Keratinocyte (primary cell): ENCODE data around the gene C2CD3. TPM values are rescaled to one million over a fixed set of nuclear protein-coding genes. Genes with fewer than 3 reads are reported as not detected.

Source experiments
- DNase-seq: peaks from one replicate; pipeline ENCODE4 v3.0.0-alpha.2; 2011; ENCODE audit warnings: low read depth, missing footprints, low spot score
- FAIRE-seq: peaks from 2 replicates; lab custom pipeline; 2011; peaks lifted over from hg19 to GRCh38; lab: Jason Lieb, UNC
- H2AFZ ChIP-seq: 2 replicates; pipeline ENCODE4 v1.6.0; 2012; ENCODE audit warnings: low read length, control low read depth, inconsistent platforms; ENCODE audit not compliant: control insufficient read depth
- H3K27ac ChIP-seq: 2 replicates; pipeline ENCODE4 v1.5.1; 2011; ENCODE audit warnings: low read length; ENCODE audit not compliant: control insufficient read depth, insufficient read depth
- H3K27me3 ChIP-seq: 3 replicates; pipeline ENCODE4 v1.6.0; 2011; ENCODE audit warnings: low read length; ENCODE audit not compliant: control insufficient read depth, insufficient read depth; ENCODE audit errors: extremely low read depth
- H3K36me3 ChIP-seq, 2 experiments: 2 replicates in 1 of 2; 3 replicates in 1 of 2; pipeline ENCODE4 v1.5.1; 2011; ENCODE audit warnings: low read length in 2 of 2, mild to moderate bottlenecking in 1 of 2; ENCODE audit not compliant: control insufficient read depth in 2 of 2, insufficient read depth in 2 of 2; ENCODE audit errors: extremely low read depth in 1 of 2
- H3K4me1 ChIP-seq: 3 replicates; pipeline ENCODE4 v1.5.1; 2011; ENCODE audit warnings: low read length; ENCODE audit not compliant: control insufficient read depth, insufficient read depth; ENCODE audit errors: extremely low read depth
- H3K4me2 ChIP-seq: 3 replicates; pipeline ENCODE4 v1.6.0; 2011; ENCODE audit warnings: low read depth, low read length; ENCODE audit not compliant: control insufficient read depth, insufficient read depth; ENCODE audit errors: extremely low read depth
- H3K4me3 ChIP-seq, 3 experiments: fragments of 200-600 bp in 1 of 3; sonication (generic) in 1 of 3; 2 replicates in 2 of 3; 3 replicates in 1 of 3; pipeline ENCODE4 v1.5.1; 2011 to 2016; ENCODE audit warnings: low read length in 3 of 3, mild to moderate bottlenecking in 3 of 3, control low read depth in 2 of 3, inconsistent platforms in 1 of 3, low read depth in 1 of 3, mixed read lengths in 1 of 3, mixed run types in 1 of 3, moderate library complexity in 1 of 3; ENCODE audit not compliant: control insufficient read depth in 2 of 3, insufficient read depth in 2 of 3; ENCODE audit errors: extremely low read depth in 1 of 3
- H3K79me2 ChIP-seq: 2 replicates; pipeline ENCODE4 v1.6.0; 2012; ENCODE audit warnings: low read length; ENCODE audit not compliant: control insufficient read depth, insufficient read depth
- H3K9ac ChIP-seq: 3 replicates; pipeline ENCODE4 v1.6.0; 2011; ENCODE audit warnings: low read length; ENCODE audit not compliant: control insufficient read depth, insufficient read depth; ENCODE audit errors: extremely low read depth
- H3K9me1 ChIP-seq: 3 replicates; pipeline ENCODE4 v1.6.0; 2011; ENCODE audit warnings: low read length; ENCODE audit not compliant: control insufficient read depth, insufficient read depth; ENCODE audit errors: extremely low read depth
- H3K9me3 ChIP-seq: 2 replicates; pipeline ENCODE4 v1.5.1; 2012; ENCODE audit warnings: low read depth, low read length; ENCODE audit not compliant: control insufficient read depth
- H4K20me1 ChIP-seq: 3 replicates; pipeline ENCODE4 v1.6.0; 2011; ENCODE audit warnings: low read length; ENCODE audit not compliant: control insufficient read depth, insufficient read depth; ENCODE audit errors: extremely low read depth
- EZH2 ChIP-seq: IDR thresholded peaks from one replicate; pipeline ENCODE4 v1.6.1; 2012; ENCODE audit warnings: inconsistent platforms, mild to moderate bottlenecking, low read length, moderate library complexity
- dilution Hi-C: fragments of 300-500 bp; cut with MboI; formaldehyde crosslinking; loops from one replicate; pipeline ENCODE4 v1.7.0; 2020; ENCODE audit warnings: low sequenced_read_pairs; ENCODE audit not compliant: extremely low pct_ligation_motif_present
- polyA plus RNA-seq, 5 experiments: library from polyadenylated mRNA; depleted of rRNA in 3 of 5; stranded (reverse) in 3 of 5; stranded (forward) in 1 of 5; unstranded in 1 of 5; fragments of >200 nt; gene quantifications; 1 replicate in 1 of 5; 2 replicates in 3 of 5; 3 replicates in 1 of 5; pipeline versions ENCODE4 v1.2.1 to v1.2.3, GENCODE V29; 2011 to 2012; ENCODE audit warnings: missing spikeins in 2 of 5, low read depth in 1 of 5, low replicate concordance in 1 of 5
- TF ChIP-seq, protein P1 (sequence below), 3 experiments: IDR thresholded peaks in 1 of 3; conservative IDR thresholded peaks in 1 of 3; optimal IDR thresholded peaks in 1 of 3; 2 replicates in 2 of 3; 3 replicates in 1 of 3; pipeline versions ENCODE3 to v1.5.1; 2011; ENCODE audit warnings: low read length in 3 of 3, mild to moderate bottlenecking in 3 of 3, moderate library complexity in 2 of 3, control low read depth in 1 of 3, inconsistent platforms in 1 of 3; ENCODE audit not compliant: insufficient read depth in 2 of 3; ENCODE audit errors: extremely low read depth in 1 of 3

Gene C2CD3
- polyA plus RNA-seq, 1 donor (not counting 4 experiments of a cell fraction or from before 2014, with no cell fraction given): 9.8 TPM

DNA sequence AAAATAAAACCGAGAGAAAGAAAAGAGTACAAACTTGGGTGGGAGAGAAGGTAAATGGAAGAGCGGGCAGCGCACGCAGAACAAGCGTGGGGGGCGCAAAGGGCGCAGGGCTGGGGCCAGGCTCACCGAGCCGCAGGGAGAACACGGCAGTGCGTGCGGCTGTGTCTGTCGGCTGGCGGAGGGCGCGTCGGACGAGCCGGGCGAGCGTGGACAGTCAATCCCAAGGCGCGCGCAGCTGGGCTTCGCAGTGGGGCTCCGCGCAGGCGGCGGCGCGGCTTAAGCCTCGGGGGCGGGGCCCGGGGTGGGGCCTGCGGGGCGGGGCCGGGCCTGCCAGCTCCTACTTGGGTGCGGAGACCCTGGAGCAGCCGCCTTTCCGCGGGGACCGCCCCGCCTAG, 188.2 kb downstream of the C2CD3 start, which contains the start of gene UCP2:
UCP2 (minus strand) TSS at position 249 of the 395 bp plus-strand sequence. CDS start 4,465 bp downstream, outside the sequence.
- Histone ChIP-seq H3K36me3 (no peaks in the 10 kb centered on the region), H3K79me2 (no peaks in the 10 kb centered on the region), H3K27ac (no peak within 1 kb of the TSS), H3K4me3 (peak within 1 kb of the TSS; percentile 48 to 83 (median 71)), H3K9me1 (no peaks in the 10 kb centered on the region), H3K9ac (peak within 1 kb of the TSS; percentile 28), H3K4me1 (peaks cover 9% of the 10 kb centered on the region), H3K9me3 (no peaks in the 10 kb centered on the region), H3K27me3 (peaks cover 3% of the 10 kb centered on the region), H3K4me2 (peak within 1 kb of the TSS; percentile 94), H4K20me1 (no peaks in the 10 kb centered on the region), H2AFZ (peak within 1 kb of the TSS; percentile 98)
- TF ChIP-seq, protein P1, sequence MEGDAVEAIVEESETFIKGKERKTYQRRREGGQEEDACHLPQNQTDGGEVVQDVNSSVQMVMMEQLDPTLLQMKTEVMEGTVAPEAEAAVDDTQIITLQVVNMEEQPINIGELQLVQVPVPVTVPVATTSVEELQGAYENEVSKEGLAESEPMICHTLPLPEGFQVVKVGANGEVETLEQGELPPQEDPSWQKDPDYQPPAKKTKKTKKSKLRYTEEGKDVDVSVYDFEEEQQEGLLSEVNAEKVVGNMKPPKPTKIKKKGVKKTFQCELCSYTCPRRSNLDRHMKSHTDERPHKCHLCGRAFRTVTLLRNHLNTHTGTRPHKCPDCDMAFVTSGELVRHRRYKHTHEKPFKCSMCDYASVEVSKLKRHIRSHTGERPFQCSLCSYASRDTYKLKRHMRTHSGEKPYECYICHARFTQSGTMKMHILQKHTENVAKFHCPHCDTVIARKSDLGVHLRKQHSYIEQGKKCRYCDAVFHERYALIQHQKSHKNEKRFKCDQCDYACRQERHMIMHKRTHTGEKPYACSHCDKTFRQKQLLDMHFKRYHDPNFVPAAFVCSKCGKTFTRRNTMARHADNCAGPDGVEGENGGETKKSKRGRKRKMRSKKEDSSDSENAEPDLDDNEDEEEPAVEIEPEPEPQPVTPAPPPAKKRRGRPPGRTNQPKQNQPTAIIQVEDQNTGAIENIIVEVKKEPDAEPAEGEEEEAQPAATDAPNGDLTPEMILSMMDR (optimal IDR thresholded peaks at IDR 0.05 in 1 of 3, IDR thresholded peaks at IDR 0.05 in 1 of 3, conservative IDR thresholded peaks at IDR 0.05 in 1 of 3; ENCODE audit: extremely low read depth in 1 of 3, insufficient read depth in 2 of 3, low read length in 3 of 3): no peak
- no peak for TF ChIP-seq EZH2
- DNase-seq: no peak
- no peak for FAIRE-seq
- dilution Hi-C loops: no loop called here

DNA sequence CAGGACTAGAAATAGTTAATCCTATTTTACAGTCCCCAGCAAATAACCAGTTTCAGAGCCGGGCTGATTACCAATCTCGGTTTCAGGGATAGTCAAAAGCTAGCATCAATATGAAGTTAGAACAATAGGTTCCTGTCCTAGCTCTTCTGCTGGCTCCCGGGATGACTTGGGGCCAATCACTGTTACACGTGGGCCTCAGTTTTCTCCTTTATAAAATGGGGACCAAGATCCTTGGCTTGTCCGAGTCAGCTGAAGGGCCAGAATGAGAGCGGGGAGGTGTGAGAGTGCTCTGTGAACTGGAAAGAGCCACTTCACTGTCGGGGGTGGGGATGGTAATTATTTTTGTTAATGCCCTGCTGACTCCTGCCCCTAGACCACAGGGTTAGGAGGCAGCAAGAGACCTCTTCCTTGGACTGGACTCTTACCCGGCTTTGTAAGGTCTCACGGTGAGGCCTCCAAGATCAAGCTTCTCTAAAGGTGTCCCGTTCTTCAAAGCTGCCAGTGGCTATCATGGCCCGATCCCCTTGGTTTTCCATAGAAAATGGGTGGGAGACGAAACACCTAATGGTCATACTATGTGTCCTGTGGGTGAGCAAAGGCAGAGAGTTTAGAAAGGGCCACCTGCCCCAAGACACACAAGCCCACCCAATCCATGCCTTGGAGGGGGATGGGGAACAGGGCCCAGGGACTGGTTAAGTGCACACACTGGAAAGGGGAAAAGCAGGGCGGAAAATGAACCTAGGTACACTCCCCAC, 189.6 kb downstream of the C2CD3 start:
- Histone ChIP-seq H4K20me1 (no peaks in the 10 kb centered on the region), H3K9me1 (no peaks in the 10 kb centered on the region), H3K4me1 (peaks cover 9% of the 10 kb centered on the region), H3K79me2 (no peaks in the 10 kb centered on the region), H3K9me3 (no peaks in the 10 kb centered on the region), H3K9ac (no peak overlapping the region), H3K4me3 (no peak overlapping the region), H2AFZ (no peak overlapping the region), H3K4me2 (no peak overlapping the region), H3K36me3 (no peaks in the 10 kb centered on the region), H3K27ac (no peak overlapping the region), H3K27me3 (peaks cover 3% of the 10 kb centered on the region)
- dilution Hi-C loops: no loop called here
- TF ChIP-seq, protein P1 (optimal IDR thresholded peaks at IDR 0.05 in 1 of 3, IDR thresholded peaks at IDR 0.05 in 1 of 3, conservative IDR thresholded peaks at IDR 0.05 in 1 of 3; ENCODE audit: extremely low read depth in 1 of 3, insufficient read depth in 2 of 3, low read length in 3 of 3): no peak
- no peak for TF ChIP-seq EZH2
- no peak for FAIRE-seq
- DNase-seq: no peak
